Effector memory CD8-positive, alpha-beta T cell (primary cell): ENCODE results near the gene ASCC1.
"Not testable (repeated sequence)": the region's sequence is repeated elsewhere in the genome, so short reads cannot be mapped to it uniquely, and the experiment has no call there.

Experiments
- ATAC-seq: fragments of 150-1000 bp; cut with Tn5 transposase; replicated peaks from 2 replicates; pipeline ENCODE4 v1.10.0; 2021; ENCODE audit warnings: mild to moderate bottlenecking, moderate library complexity
- DNase-seq, 3 experiments: peaks; one replicate each; pipeline ENCODE4 v3.0.0; 2021
- H3K27ac Mint-ChIP-seq, 2 donors: one replicate each; pipeline ENCODE4 v1.8.0; 2022; ENCODE audit warnings: mild to moderate bottlenecking in 2 of 2, mixed read lengths in 2 of 2, moderate library complexity in 2 of 2
- H3K27me3 Mint-ChIP-seq, 2 donors: one replicate each; pipeline ENCODE4 v1.8.0; 2022; ENCODE audit warnings: mixed read lengths in 2 of 2
- H3K36me3 Mint-ChIP-seq: one replicate; pipeline ENCODE4 v1.8.0; 2022; ENCODE audit warnings: mild to moderate bottlenecking, moderate library complexity, mixed read lengths; ENCODE audit not compliant: insufficient read depth
- H3K4me1 Mint-ChIP-seq, 2 donors: one replicate each; pipeline ENCODE4 v1.8.0; 2022; ENCODE audit warnings: low read depth in 2 of 2, mixed read lengths in 2 of 2
- H3K4me3 Mint-ChIP-seq, 2 donors: one replicate each; pipeline ENCODE4 v1.8.0; 2022; ENCODE audit warnings: mild to moderate bottlenecking in 2 of 2, mixed read lengths in 2 of 2, moderate library complexity in 2 of 2
- H3K9me3 Mint-ChIP-seq, 2 donors: one replicate each; pipeline ENCODE4 v1.8.0; 2022; ENCODE audit warnings: mixed read lengths in 2 of 2

ASCC1 gene

GRCh38 chr10:72223743-72224101, 7.6 kb upstream of the ASCC1 start:
- Mint-ChIP-seq H3K27me3 (no peaks in the 10 kb centered on the region), H3K36me3 (peaks cover 62% of the 10 kb centered on the region), H3K27ac (peak overlapping the region; percentile 15 to 88), H3K4me1 (peaks cover 14 to 38% of the 10 kb centered on the region in 2 donors), H3K9me3 (no peaks in the 10 kb centered on the region), H3K4me3 (no peak overlapping the region)
- DNase-seq, result no peak
- ATAC-seq, result no peak

- H3K27ac Mint-ChIP-seq, result no peak overlapping the region
- no peak overlapping the region for H3K4me3 Mint-ChIP-seq
- DNase-seq (no peak), ATAC-seq (no peak)
- H3K36me3 Mint-ChIP-seq, result peaks cover 62% of the 10 kb centered on the region
- H3K9me3 Mint-ChIP-seq, result no peaks in the 10 kb centered on the region
- no peaks in the 10 kb centered on the region for H3K27me3 Mint-ChIP-seq
- peaks cover 18 to 35% of the 10 kb centered on the region in 2 donors for H3K4me1 Mint-ChIP-seq
Observed at GRCh38 chr10:72221278-72221677, 5.2 kb upstream of the ASCC1 start.

GRCh38 chr10:72220637-72221036, 4.6 kb upstream of the ASCC1 start:
- peaks cover 18 to 35% of the 10 kb centered on the region in 2 donors for H3K4me1 Mint-ChIP-seq
- peak overlapping the region; percentile 51 to 56 for H3K27ac Mint-ChIP-seq
- DNase-seq, result no peak
- H3K36me3 Mint-ChIP-seq, result peaks cover 66% of the 10 kb centered on the region
- H3K27me3 Mint-ChIP-seq, result no peaks in the 10 kb centered on the region
- no peaks in the 10 kb centered on the region for H3K9me3 Mint-ChIP-seq
- no peak overlapping the region for H3K4me3 Mint-ChIP-seq
- no peak for ATAC-seq

- no peak for ATAC-seq
- H3K4me1 Mint-ChIP-seq, result peaks cover 21 to 35% of the 10 kb centered on the region in 2 donors
Observed at GRCh38 chr10:72219235-72219814, 3.2 kb upstream of the ASCC1 start.

GRCh38 chr10:72218726-72219125, 2.6 kb upstream of the ASCC1 start:
- DNase-seq (no peak), ATAC-seq (no peak)

More at GRCh38 chr10:72219235-72219814, 3.2 kb upstream of the ASCC1 start:
- H3K9me3 Mint-ChIP-seq, result no peaks in the 10 kb centered on the region
- H3K4me3 Mint-ChIP-seq, result peak overlapping the region; percentile 37 to 50
- H3K27ac Mint-ChIP-seq, result peak overlapping the region; percentile 82 to 97
- H3K36me3 Mint-ChIP-seq, result peaks cover 62% of the 10 kb centered on the region
- H3K27me3 Mint-ChIP-seq, result no peaks in the 10 kb centered on the region
- no peak for DNase-seq

GRCh38 chr10:72218325-72218724, 2.2 kb upstream of the ASCC1 start:
- peaks cover 21 to 29% of the 10 kb centered on the region in 2 donors for H3K4me1 Mint-ChIP-seq
- peak overlapping the region; percentile 82 to 97 for H3K27ac Mint-ChIP-seq
- no peaks in the 10 kb centered on the region for H3K27me3 Mint-ChIP-seq
- H3K9me3 Mint-ChIP-seq, result no peaks in the 10 kb centered on the region
- ATAC-seq, result no peak
- DNase-seq, result no peak
- H3K4me3 Mint-ChIP-seq, result peak overlapping the region; percentile 37 to 50
- peaks cover 54% of the 10 kb centered on the region for H3K36me3 Mint-ChIP-seq

More at GRCh38 chr10:72218726-72219125, 2.6 kb upstream of the ASCC1 start:
- Mint-ChIP-seq H3K27ac (peak overlapping the region; percentile 82 to 97), H3K4me3 (peak overlapping the region; percentile 37 to 50), H3K27me3 (no peaks in the 10 kb centered on the region), H3K36me3 (peaks cover 58% of the 10 kb centered on the region), H3K9me3 (no peaks in the 10 kb centered on the region), H3K4me1 (peaks cover 21 to 33% of the 10 kb centered on the region in 2 donors)

- not testable (repeated sequence) for H3K9me3 Mint-ChIP-seq, DNase-seq, ATAC-seq, H3K27ac Mint-ChIP-seq, H3K27me3 Mint-ChIP-seq, H3K4me3 Mint-ChIP-seq
- H3K4me1 Mint-ChIP-seq, result peaks cover 3 to 16% of the 10 kb centered on the region in 2 donors
- H3K36me3 Mint-ChIP-seq, result peaks cover 51% of the 10 kb centered on the region
Observed at GRCh38 chr10:72211832-72212231, 4.2 kb downstream of the ASCC1 start.

GRCh38 chr10:72211381-72211780, 4.7 kb downstream of the ASCC1 start:
- H3K9me3 Mint-ChIP-seq, H3K4me3 Mint-ChIP-seq, DNase-seq, H3K27me3 Mint-ChIP-seq, H3K27ac Mint-ChIP-seq, ATAC-seq: not testable (repeated sequence)
- H3K4me1 Mint-ChIP-seq, result peaks cover 3 to 13% of the 10 kb centered on the region in 2 donors
- H3K36me3 Mint-ChIP-seq, result peaks cover 49% of the 10 kb centered on the region

- not testable (repeated sequence) for H3K4me1 Mint-ChIP-seq, H3K27ac Mint-ChIP-seq, H3K4me3 Mint-ChIP-seq, ATAC-seq, DNase-seq, H3K9me3 Mint-ChIP-seq, H3K27me3 Mint-ChIP-seq
- H3K36me3 Mint-ChIP-seq, result peaks cover 46% of the 10 kb centered on the region
Observed at GRCh38 chr10:72208526-72208925, 7.5 kb downstream of the ASCC1 start.

GRCh38 chr10:72206511-72207229, 9.4 kb downstream of the ASCC1 start:
- H3K27ac Mint-ChIP-seq, result peak overlapping the region; percentile 51 to 59

GRCh38 chr10:72204724-72205123, 11.4 kb downstream of the ASCC1 start:
- Mint-ChIP-seq H3K27me3 (no peaks in the 10 kb centered on the region), H3K9me3 (no peaks in the 10 kb centered on the region), H3K36me3 (peaks cover 53% of the 10 kb centered on the region), H3K4me1 (no peaks in the 10 kb centered on the region), H3K4me3 (no peak overlapping the region), H3K27ac (no peak overlapping the region)
- DNase-seq (no peak), ATAC-seq (no peak)

More at GRCh38 chr10:72206511-72207229, 9.4 kb downstream of the ASCC1 start:
- peaks cover 0 to under 1% of the 10 kb centered on the region in 2 donors for H3K4me1 Mint-ChIP-seq
- ATAC-seq (no peak), DNase-seq (no peak)
- peaks cover 57% of the 10 kb centered on the region for H3K36me3 Mint-ChIP-seq
- H3K27me3 Mint-ChIP-seq, result no peaks in the 10 kb centered on the region
- H3K9me3 Mint-ChIP-seq, result no peaks in the 10 kb centered on the region
- H3K4me3 Mint-ChIP-seq, result no peak overlapping the region

GRCh38 chr10:72204296-72204695, 11.8 kb downstream of the ASCC1 start:
- no peak for ATAC-seq
- Mint-ChIP-seq H3K4me1 (no peaks in the 10 kb centered on the region), H3K36me3 (peaks cover 53% of the 10 kb centered on the region)

GRCh38 chr10:72201293-72201692, 14.8 kb downstream of the ASCC1 start:
- no peak overlapping the region for H3K27ac Mint-ChIP-seq
- H3K27me3 Mint-ChIP-seq, result no peaks in the 10 kb centered on the region
- no peak for ATAC-seq
- no peak overlapping the region for H3K4me3 Mint-ChIP-seq
- peaks cover 44% of the 10 kb centered on the region for H3K36me3 Mint-ChIP-seq
- H3K4me1 Mint-ChIP-seq, result peaks cover 0 to 3% of the 10 kb centered on the region in 2 donors
- no peak for DNase-seq
- no peaks in the 10 kb centered on the region for H3K9me3 Mint-ChIP-seq

More at GRCh38 chr10:72204296-72204695, 11.8 kb downstream of the ASCC1 start:
- no peak for DNase-seq
- Mint-ChIP-seq H3K27me3 (no peaks in the 10 kb centered on the region), H3K27ac (no peak overlapping the region), H3K4me3 (no peak overlapping the region), H3K9me3 (no peaks in the 10 kb centered on the region)

- Mint-ChIP-seq H3K27me3 (no peaks in the 10 kb centered on the region), H3K27ac (no peak overlapping the region), H3K4me3 (no peak overlapping the region), H3K9me3 (no peaks in the 10 kb centered on the region), H3K36me3 (peaks cover 48% of the 10 kb centered on the region), H3K4me1 (peaks cover 0 to 3% of the 10 kb centered on the region in 2 donors)
- no peak for DNase-seq
- no peak for ATAC-seq
Observed at GRCh38 chr10:72200883-72201282, 15.2 kb downstream of the ASCC1 start.
